Transverse colon (tissue), 4 donors: ENCODE data around the gene ZGRF1. TPM values are rescaled to one million over a fixed set of nuclear protein-coding genes. Genes with fewer than 3 reads are reported as not detected.

Experiments
- DNase-seq: peaks from one replicate; pipeline ENCODE4 v3.0.0-alpha.2; 2019
- H3K27ac ChIP-seq, 4 donors: fragments of 200-600 bp; sonication (generic); 2 replicates each; pipeline ENCODE4 v1.5.1; 2016 to 2018; ENCODE audit warnings: inconsistent platforms in 4 of 4
- H3K27me3 ChIP-seq: fragments of 200-600 bp; sonication (generic); 2 replicates; pipeline ENCODE4 v1.5.1; 2017; ENCODE audit warnings: inconsistent platforms
- H3K36me3 ChIP-seq, 4 donors: fragments of 200-600 bp; sonication (generic); 2 replicates each; pipeline ENCODE4 v1.5.1; 2017 to 2019; ENCODE audit warnings: inconsistent platforms in 4 of 4
- H3K4me1 ChIP-seq, 4 donors: fragments of 200-600 bp; sonication (generic); 2 replicates each; pipeline ENCODE4 v1.5.1; 2017 to 2020; ENCODE audit warnings: inconsistent platforms in 4 of 4
- H3K4me3 ChIP-seq, 4 donors: fragments of 200-600 bp; sonication (generic); 1 replicate in 1 of 4; 2 replicates in 3 of 4; pipeline versions ENCODE4 v1.5.1 to v1.6.1; 2017 to 2019; ENCODE audit warnings: inconsistent platforms in 4 of 4
- H3K9me3 ChIP-seq, 2 donors: fragments of 200-600 bp; sonication (generic); 2 replicates each; pipeline ENCODE4 v1.5.1; 2017 to 2019; ENCODE audit warnings: inconsistent platforms in 2 of 2
- EP300 ChIP-seq: sonication (generic); formaldehyde crosslinking; IDR thresholded peaks from one replicate; pipeline ENCODE4 v1.6.1; 2017; ENCODE audit warnings: antibody characterized with exemption, low read depth
- POLR2A ChIP-seq: fragments of 450-650 bp; IDR thresholded peaks from one replicate; pipeline ENCODE4 v1.6.1; 2016; ENCODE audit warnings: antibody characterized with exemption, mild to moderate bottlenecking, moderate library complexity
- POLR2AphosphoS5 ChIP-seq, 3 donors: sonication (generic); formaldehyde crosslinking; IDR thresholded peaks; one replicate each; pipeline ENCODE4 v1.6.1; 2016; ENCODE audit warnings: antibody characterized with exemption in 3 of 3
- WGBS, 2 donors: methylation state at CpG; one replicate each; pipeline ENCODE4 v1.1.5; 2018; ENCODE audit warnings: low coverage in 1 of 2; 5-methylcytosine and 5-hydroxymethylcytosine counted together
- in situ Hi-C, 4 donors: fragments of 200-750 bp; cut with MboI; loops; one replicate each; pipeline versions ENCODE4 v1.15.0 to v1.15.1; 2017; ENCODE audit warnings: low sequenced_read_pairs in 3 of 4, low pct_ligation_motif_present in 1 of 4, low pct_unique_long_range_greater_than_20kb in 1 of 4
- intact Hi-C: fragments of 100-400 bp; cut with DNase I; formaldehyde crosslinking; loops from one replicate; pipeline ENCODE4 v1.15.1; 2023; ENCODE audit warnings: low total_unique reads
- total RNA-seq, 4 donors: library from RNA; depleted of rRNA; stranded (reverse); fragments of >200 nt; gene quantifications; one replicate each; pipeline ENCODE4 v1.1.0, GENCODE V29; 2016
- TF ChIP-seq, protein P1 (sequence below), 5 experiments: fragments of 200-600 bp in 3 of 5; fragments of 450-650 bp in 2 of 5; sonication (generic) in 3 of 5; IDR thresholded peaks; 1 replicate in 2 of 5; 2 replicates in 3 of 5; pipeline ENCODE4 v1.5.1; 2016 to 2017; ENCODE audit warnings: antibody characterized with exemption in 5 of 5, inconsistent platforms in 3 of 5, mild to moderate bottlenecking in 2 of 5, moderate library complexity in 1 of 5

ZGRF1 gene
- total RNA-seq, 4 donors from 2014 or later = 0.75 to 7.3 (median 3.7) TPM

DNA sequence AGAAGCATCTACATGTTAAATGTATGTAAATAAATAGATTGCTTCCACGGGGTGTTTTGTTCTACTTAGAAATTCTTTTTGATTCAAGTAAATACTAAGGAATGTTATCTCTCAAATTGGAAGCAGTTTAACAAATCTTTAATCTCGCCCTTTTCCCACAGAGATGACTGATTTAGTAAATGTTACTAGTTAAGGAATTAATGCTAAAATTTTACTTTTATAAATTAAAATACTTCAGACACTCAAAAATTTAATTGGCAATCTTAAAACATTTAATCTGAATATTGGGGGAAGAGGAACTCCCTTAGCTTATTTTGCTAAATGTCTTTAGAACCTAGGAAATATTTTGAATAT, 12.3 kb upstream of the ZGRF1 start:
- 46 to 57% methylated on average over 2 of the region's 2 CpGs for WGBS, 2 donors
- H3K36me3 ChIP-seq = peaks cover 0 to 78% (median 36%) of the 10 kb centered on the region in 4 donors
- no peak for TF ChIP-seq EP300
- TF ChIP-seq POLR2A = no peak
- TF ChIP-seq, protein P1, sequence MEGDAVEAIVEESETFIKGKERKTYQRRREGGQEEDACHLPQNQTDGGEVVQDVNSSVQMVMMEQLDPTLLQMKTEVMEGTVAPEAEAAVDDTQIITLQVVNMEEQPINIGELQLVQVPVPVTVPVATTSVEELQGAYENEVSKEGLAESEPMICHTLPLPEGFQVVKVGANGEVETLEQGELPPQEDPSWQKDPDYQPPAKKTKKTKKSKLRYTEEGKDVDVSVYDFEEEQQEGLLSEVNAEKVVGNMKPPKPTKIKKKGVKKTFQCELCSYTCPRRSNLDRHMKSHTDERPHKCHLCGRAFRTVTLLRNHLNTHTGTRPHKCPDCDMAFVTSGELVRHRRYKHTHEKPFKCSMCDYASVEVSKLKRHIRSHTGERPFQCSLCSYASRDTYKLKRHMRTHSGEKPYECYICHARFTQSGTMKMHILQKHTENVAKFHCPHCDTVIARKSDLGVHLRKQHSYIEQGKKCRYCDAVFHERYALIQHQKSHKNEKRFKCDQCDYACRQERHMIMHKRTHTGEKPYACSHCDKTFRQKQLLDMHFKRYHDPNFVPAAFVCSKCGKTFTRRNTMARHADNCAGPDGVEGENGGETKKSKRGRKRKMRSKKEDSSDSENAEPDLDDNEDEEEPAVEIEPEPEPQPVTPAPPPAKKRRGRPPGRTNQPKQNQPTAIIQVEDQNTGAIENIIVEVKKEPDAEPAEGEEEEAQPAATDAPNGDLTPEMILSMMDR (IDR thresholded peaks at IDR 0.05) = no peak
- no peak for TF ChIP-seq POLR2AphosphoS5 (IDR thresholded peaks at IDR 0.05)
- no peak for DNase-seq
- H3K9me3 ChIP-seq = no peaks in the 10 kb centered on the region
- intact Hi-C loops (no loop called here), in situ Hi-C loops (loop anchor here in 3 of 4 donors (25.0 kb wide), 2 partner anchors 288 to 412 kb away; partner anchors contain the start of gene AP1AR (in 1 of the 3))
- no peak overlapping the region for H3K27ac ChIP-seq
- no peaks in the 10 kb centered on the region for H3K27me3 ChIP-seq
- H3K4me3 ChIP-seq = no peak overlapping the region
- no peaks in the 10 kb centered on the region for H3K4me1 ChIP-seq

DNA sequence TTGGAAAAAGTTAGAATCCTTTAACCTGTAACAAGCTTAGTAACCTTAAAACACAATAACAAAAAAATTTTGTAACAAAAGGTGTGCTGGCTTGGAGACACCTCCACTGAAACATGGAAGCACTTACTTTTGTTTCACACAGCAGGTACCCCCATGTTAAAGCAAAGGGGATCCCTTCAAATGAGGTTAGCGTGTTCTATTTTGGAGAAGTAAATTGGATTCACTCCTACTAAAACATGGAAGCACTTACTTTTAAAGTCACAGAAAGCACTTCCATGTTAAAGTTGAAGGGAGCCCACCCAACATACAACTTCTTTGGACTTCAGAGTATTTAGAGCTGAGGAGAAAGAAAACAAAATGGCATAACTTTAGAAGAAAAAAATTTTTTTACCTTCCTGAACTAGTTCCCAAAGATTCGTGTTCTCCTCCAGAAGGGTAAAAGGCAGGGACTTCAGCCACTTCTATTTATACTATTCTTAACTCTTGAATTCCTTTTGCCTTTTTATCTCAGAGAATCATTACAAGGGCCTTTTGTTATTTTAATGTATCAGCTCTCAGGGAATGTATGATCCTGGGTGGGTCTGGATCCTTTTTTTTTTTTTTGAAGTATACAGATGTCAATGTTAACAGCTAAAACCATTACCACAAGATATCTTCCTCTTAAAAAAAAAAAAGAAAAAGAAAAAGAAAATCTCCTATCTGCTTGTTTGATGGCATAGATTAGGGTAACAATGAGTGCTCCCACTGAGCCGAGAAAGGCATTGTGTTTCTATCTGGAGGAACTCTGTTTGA, 11.8 kb upstream of the ZGRF1 start:
- no peak for DNase-seq
- in situ Hi-C loops = loop anchor here in 3 of 4 donors (25.0 kb wide), 2 partner anchors 289 to 411 kb away; partner anchors contain the start of gene AP1AR (in 1 of the 3)
- Histone ChIP-seq H3K9me3 (no peaks in the 10 kb centered on the region), H3K27me3 (no peaks in the 10 kb centered on the region), H3K4me1 (no peaks in the 10 kb centered on the region), H3K4me3 (no peak overlapping the region), H3K27ac (no peak overlapping the region), H3K36me3 (peaks cover 0 to 74% (median 33%) of the 10 kb centered on the region in 4 donors)
- TF ChIP-seq, protein P1 (IDR thresholded peaks at IDR 0.05) = no peak
- TF ChIP-seq POLR2AphosphoS5 (IDR thresholded peaks at IDR 0.05) = no peak
- intact Hi-C loops = no loop called here
- 80% methylated on average over 3 of the region's 3 CpGs for WGBS, 2 donors

DNA sequence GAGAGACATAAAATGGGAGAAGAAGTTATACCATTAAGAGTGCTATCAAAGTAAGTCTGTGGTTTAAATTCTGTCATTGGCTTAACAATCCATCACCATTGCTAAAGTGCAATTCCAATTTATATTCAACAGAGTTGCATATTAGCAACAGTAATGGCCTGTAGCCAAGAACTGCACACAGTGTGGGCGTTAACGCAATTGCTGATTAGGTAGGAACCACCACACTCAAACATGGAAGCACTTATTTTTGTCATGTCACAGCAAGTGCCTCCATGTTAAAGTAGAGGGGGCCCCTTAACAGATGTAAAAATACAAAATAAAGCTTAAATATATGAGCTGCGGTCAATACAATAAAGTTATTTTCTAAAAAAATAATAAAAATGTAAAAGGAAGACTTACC, 11.1 kb upstream of the ZGRF1 start:
- H3K27ac ChIP-seq = no peak overlapping the region
- TF ChIP-seq, protein P1 (IDR thresholded peaks at IDR 0.05) = no peak
- no peak for TF ChIP-seq POLR2A
- WGBS, 2 donors = 54 to 100% methylated on average over 3 of the region's 3 CpGs
- H3K4me1 ChIP-seq = no peaks in the 10 kb centered on the region
- in situ Hi-C loops = loop anchor here in 3 of 4 donors (25.0 kb wide), 2 partner anchors 290 to 410 kb away; partner anchors contain the start of gene AP1AR (in 1 of the 3)
- no peak for DNase-seq
- H3K4me3 ChIP-seq = no peak overlapping the region
- H3K36me3 ChIP-seq = peaks cover 0 to 69% (median 31%) of the 10 kb centered on the region in 4 donors
- no peaks in the 10 kb centered on the region for H3K27me3 ChIP-seq
- no peaks in the 10 kb centered on the region for H3K9me3 ChIP-seq
- intact Hi-C loops = no loop called here

DNA sequence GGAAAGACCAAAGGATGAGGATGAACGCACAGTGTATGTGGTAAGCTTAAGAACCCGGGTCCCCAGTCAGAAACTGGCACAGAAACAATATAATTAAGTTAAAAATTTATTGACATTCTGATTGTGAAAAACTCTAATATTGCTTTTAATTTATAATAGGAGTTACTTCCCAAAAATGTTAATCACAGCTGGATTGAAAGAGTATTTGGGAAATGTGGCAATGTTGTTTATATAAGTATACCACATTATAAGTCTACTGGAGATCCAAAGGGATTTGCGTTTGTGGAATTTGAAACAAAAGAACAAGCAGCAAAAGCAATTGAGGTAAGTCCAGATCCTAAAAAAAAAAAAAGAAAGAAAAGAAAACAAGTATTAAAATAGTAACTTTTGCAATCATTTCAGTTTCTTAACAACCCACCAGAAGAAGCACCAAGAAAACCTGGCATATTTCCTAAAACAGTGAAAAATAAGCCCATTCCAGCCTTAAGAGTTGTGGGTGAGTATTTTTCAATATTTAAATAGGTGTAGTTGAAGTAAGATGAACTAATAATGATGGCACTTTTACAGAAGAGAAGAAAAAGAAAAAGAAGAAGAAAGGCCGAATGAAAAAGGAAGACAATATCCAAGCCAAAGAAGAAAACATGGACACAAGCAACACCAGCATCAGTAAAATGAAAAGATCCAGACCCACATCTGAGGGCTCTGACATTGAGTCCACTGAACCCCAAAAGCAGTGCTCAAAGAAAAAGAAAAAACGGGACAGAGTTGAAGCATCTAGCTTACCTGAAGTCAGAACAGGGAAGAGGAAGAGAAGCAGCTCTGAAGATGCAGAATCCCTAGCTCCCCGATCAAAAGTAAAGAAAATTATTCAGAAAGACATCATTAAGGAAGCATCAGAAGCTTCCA, 10.2 kb upstream of the ZGRF1 start:
- Histone ChIP-seq H3K4me3 (no peak overlapping the region), H3K9me3 (no peaks in the 10 kb centered on the region), H3K27ac (no peak overlapping the region), H3K4me1 (peaks cover 0 to 1% (median 0%) of the 10 kb centered on the region in 4 donors), H3K36me3 (peaks cover 0 to 65% (median 28%) of the 10 kb centered on the region in 4 donors), H3K27me3 (no peaks in the 10 kb centered on the region)
- 78 to 82% methylated on average over 6 of the region's 6 CpGs for WGBS, 2 donors
- DNase-seq = no peak
- intact Hi-C loops (no loop called here), in situ Hi-C loops (loop anchor here in 3 of 4 donors (25.0 kb wide), 2 partner anchors 290 to 410 kb away; partner anchors contain the start of gene AP1AR (in 1 of the 3))
- TF ChIP-seq POLR2AphosphoS5 (IDR thresholded peaks at IDR 0.05) = no peak
- TF ChIP-seq, protein P1 (IDR thresholded peaks at IDR 0.05) = no peak
- no peak for TF ChIP-seq EP300
- no peak for TF ChIP-seq POLR2A
